Sigmoid colon (tissue), 7 donors: ENCODE data around the gene CPEB3. TPM values are rescaled to one million over a fixed set of nuclear protein-coding genes. Genes with fewer than 3 reads are reported as not detected.

Experiments
- DNase-seq: peaks from one replicate; pipeline ENCODE4 v3.0.0-alpha.2; 2019
- H3K27ac ChIP-seq, 4 donors: fragments of 200-600 bp; sonication (generic); one replicate each; pipeline ENCODE4 v1.5.1; 2016 to 2019; ENCODE audit warnings: mild to moderate bottlenecking in 1 of 4
- H3K27me3 ChIP-seq, 3 donors: fragments of 200-600 bp; sonication (generic); one replicate each; pipeline ENCODE4 v1.5.1; 2019; ENCODE audit warnings: mild to moderate bottlenecking in 1 of 3
- H3K36me3 ChIP-seq, 4 donors: fragments of 200-600 bp; sonication (generic); one replicate each; pipeline ENCODE4 v1.5.1; 2016 to 2019
- H3K4me1 ChIP-seq, 4 donors: fragments of 200-600 bp; sonication (generic); one replicate each; pipeline ENCODE4 v1.5.1; 2017 to 2019
- H3K4me3 ChIP-seq, 4 donors: fragments of 200-600 bp; sonication (generic); one replicate each; pipeline ENCODE4 v1.5.1; 2017 to 2019; ENCODE audit warnings: mild to moderate bottlenecking in 2 of 4, moderate library complexity in 1 of 4
- H3K9me3 ChIP-seq, 4 donors: fragments of 200-600 bp in 3 of 4; sonication (generic) in 3 of 4; one replicate each; pipeline versions ENCODE4 v1.5.1 to v1.6.1; 2013 to 2019
- EP300 ChIP-seq, 4 donors: sonication (generic); formaldehyde crosslinking; IDR thresholded peaks; one replicate each; pipeline ENCODE4 v1.6.1; 2017; ENCODE audit warnings: antibody characterized with exemption in 4 of 4
- POLR2A ChIP-seq, 2 donors: fragments of 450-650 bp; IDR thresholded peaks; one replicate each; pipeline ENCODE4 v1.6.1; 2016; ENCODE audit warnings: antibody characterized with exemption in 2 of 2, mild to moderate bottlenecking in 2 of 2, moderate library complexity in 2 of 2
- POLR2AphosphoS5 ChIP-seq, 4 donors: sonication (generic); formaldehyde crosslinking; IDR thresholded peaks; one replicate each; pipeline ENCODE4 v1.6.1; 2017; ENCODE audit warnings: antibody characterized with exemption in 4 of 4
- WGBS, 2 donors: extraction: QIAGEN DNeasy Blood & Tissue Kit; methylation state at CpG; one replicate each; pipeline ENCODE4 v1.1.7; 2013; 5-methylcytosine and 5-hydroxymethylcytosine counted together
- intact Hi-C: fragments of 100-400 bp; cut with DNase I; formaldehyde crosslinking; loops from one replicate; pipeline ENCODE4 v1.15.1; 2023
- polyA plus RNA-seq, 3 donors: library from polyadenylated mRNA; stranded (reverse); fragments of 200-250 nt; gene quantifications; one replicate each; pipeline ENCODE4 v1.2.3, GENCODE V29; 2013
- small RNA-seq, 3 donors: library from RNA; depleted of rRNA; stranded (forward); fragments of <200 nt; gene quantifications; one replicate each; pipeline ENCODE3, GENCODE V24; 2016
- total RNA-seq, 4 donors: library from RNA; depleted of rRNA; stranded (reverse); fragments of >200 nt; gene quantifications; one replicate each; pipeline ENCODE4 v1.1.0, GENCODE V29; 2016
- TF ChIP-seq, protein P1 (sequence below), 4 experiments: fragments of 450-650 bp in 3 of 4; fragments of 200-600 bp in 1 of 4; IDR thresholded peaks; one replicate each; pipeline ENCODE4 v1.5.1; 2016 to 2019; ENCODE audit warnings: antibody characterized with exemption in 4 of 4, mild to moderate bottlenecking in 3 of 4, moderate library complexity in 2 of 4
- donor health status: healthy with polysubstance abuse.
- donor health status: Bipolar disorder and iron deficiency.
- donor health status: healthy.

Gene CPEB3
- total and polyA plus RNA-seq, 7 donors: 1.6 to 7.7 (median 6.6) TPM

DNA sequence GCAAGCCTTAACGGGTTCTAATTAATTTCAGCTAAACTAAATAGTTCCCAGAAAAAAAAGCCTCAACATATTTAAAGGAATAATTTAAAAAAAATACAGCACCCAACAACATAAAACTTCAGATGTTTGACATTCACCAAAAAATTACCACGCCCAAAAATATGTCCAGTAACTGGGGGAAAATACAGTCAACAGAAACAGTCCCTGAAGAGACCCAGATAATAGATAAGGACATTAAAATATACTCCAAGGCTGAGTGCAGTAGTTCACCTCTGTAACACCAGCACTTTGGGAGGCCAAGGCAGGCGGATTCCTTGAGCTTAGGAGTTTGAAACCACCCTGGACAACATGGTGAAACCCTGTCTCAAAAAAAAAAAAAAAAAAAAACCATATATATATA lies 289.3 kb downstream of the CPEB3 start:
- TF ChIP-seq POLR2AphosphoS5 (IDR thresholded peaks at IDR 0.05) (no peak), POLR2A (IDR thresholded peaks at IDR 0.05) (no peak), EP300 (IDR thresholded peaks at IDR 0.05) (no peak)
- TF ChIP-seq, protein P1, sequence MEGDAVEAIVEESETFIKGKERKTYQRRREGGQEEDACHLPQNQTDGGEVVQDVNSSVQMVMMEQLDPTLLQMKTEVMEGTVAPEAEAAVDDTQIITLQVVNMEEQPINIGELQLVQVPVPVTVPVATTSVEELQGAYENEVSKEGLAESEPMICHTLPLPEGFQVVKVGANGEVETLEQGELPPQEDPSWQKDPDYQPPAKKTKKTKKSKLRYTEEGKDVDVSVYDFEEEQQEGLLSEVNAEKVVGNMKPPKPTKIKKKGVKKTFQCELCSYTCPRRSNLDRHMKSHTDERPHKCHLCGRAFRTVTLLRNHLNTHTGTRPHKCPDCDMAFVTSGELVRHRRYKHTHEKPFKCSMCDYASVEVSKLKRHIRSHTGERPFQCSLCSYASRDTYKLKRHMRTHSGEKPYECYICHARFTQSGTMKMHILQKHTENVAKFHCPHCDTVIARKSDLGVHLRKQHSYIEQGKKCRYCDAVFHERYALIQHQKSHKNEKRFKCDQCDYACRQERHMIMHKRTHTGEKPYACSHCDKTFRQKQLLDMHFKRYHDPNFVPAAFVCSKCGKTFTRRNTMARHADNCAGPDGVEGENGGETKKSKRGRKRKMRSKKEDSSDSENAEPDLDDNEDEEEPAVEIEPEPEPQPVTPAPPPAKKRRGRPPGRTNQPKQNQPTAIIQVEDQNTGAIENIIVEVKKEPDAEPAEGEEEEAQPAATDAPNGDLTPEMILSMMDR (IDR thresholded peaks at IDR 0.05): no peak
- intact Hi-C loops: no loop called here
- H3K4me1 ChIP-seq: no peaks in the 10 kb centered on the region
- no peak overlapping the region for H3K4me3 ChIP-seq
- no peaks in the 10 kb centered on the region for H3K27me3 ChIP-seq
- WGBS, 2 donors: 97 to 99% methylated on average over 3 of the region's 3 CpGs
- H3K27ac ChIP-seq: no peak overlapping the region
- H3K9me3 ChIP-seq: no peaks in the 10 kb centered on the region
- H3K36me3 ChIP-seq: peaks cover 0 to 65% (median 7%) of the 10 kb centered on the region in 4 donors
- DNase-seq: no peak

Small RNA genes lying within 50 kb of the gene (small RNA-seq; reads per million reads assigned to genes)
- 0 reads per million in 3 donors for gene RF00019
- 0 reads per million in 3 donors for gene RF00402
- 0 reads per million in 3 donors for gene RF00622
- gene RNY3P12: 0 reads per million in 3 donors

Other genes starting within 250 kb of the CPEB3 start
- gene MARCHF5, start 89 bp upstream of the CPEB3 start, total RNA-seq: 10 to 100 TPM in 3 of 4 donors, 1 to 10 TPM in 1; 9.5 to 23.5 (median 16.7) TPM
- 10 to 100 TPM; 15.0 to 30.5 (median 19.0) TPM for gene MARCHF5, start 89 bp upstream of the CPEB3 start, polyA plus RNA-seq